ENCODE results near the gene ACTL8.

DNA sequence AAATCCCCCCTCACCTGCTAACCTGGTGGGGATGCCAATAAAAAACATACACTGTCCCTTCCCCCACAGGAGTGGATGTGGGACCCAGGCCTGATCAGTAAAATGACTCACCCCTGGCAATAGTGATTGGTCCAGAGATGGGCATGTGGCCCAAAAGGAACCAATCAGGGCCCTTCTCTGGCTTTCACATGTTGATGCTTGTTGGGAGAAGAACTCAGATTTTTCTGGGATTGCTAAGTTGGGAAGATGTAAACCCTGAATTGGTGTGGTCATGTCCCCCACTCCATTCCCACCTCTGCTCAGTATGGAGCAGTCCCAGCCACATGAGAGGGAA, 43.6 kb upstream of the ACTL8 start:
- TF ChIP-seq POLR2A (IDR thresholded peaks at IDR 0.05; ENCODE audit: low read depth, low read length), result no peak
- TF ChIP-seq POLR2AphosphoS5 (IDR thresholded peaks at IDR 0.05; ENCODE audit: low read depth, low read length), result no peak
- no peak for TF ChIP-seq TAF1 (IDR thresholded peaks at IDR 0.05; ENCODE audit: borderline replicate concordance, low read depth, low read length)
